HAP-1 (cell line): ENCODE results near the gene ABI2.
"Not testable (repeated sequence)": the region's sequence is repeated elsewhere in the genome, so short reads cannot be mapped to it uniquely, and the experiment has no call there.

Experiments used
- DNase-seq, 2 experiments: peaks; one replicate each; pipeline ENCODE4 v3.0.0-alpha.2; 2016 to 2020; ENCODE audit warnings: low spot score in 2 of 2
- H3K27me3 ChIP-seq: fragments of 250-450 bp; sonication (Bioruptor Pico); 2 replicates; pipeline ENCODE4 v1.5.1; 2020; ENCODE audit warnings: low read depth, mild to moderate bottlenecking, moderate library complexity
- H3K36me3 ChIP-seq: fragments of 250-450 bp; sonication (Bioruptor Pico); replicated peaks from 2 replicates; pipeline ENCODE4 v1.5.1; 2020; ENCODE audit warnings: mild to moderate bottlenecking
- H3K4me1 ChIP-seq: fragments of 250-450 bp; sonication (Bioruptor Pico); 2 replicates; pipeline ENCODE4 v1.5.1; 2020; ENCODE audit warnings: mild to moderate bottlenecking
- H3K4me3 ChIP-seq: fragments of 250-450 bp; sonication (Bioruptor Pico); 2 replicates; pipeline ENCODE4 v1.5.1; 2020; ENCODE audit warnings: mild to moderate bottlenecking, moderate library complexity
- H3K9me3 ChIP-seq: fragments of 250-450 bp; sonication (Bioruptor Pico); 2 replicates; pipeline ENCODE4 v1.5.1; 2020; ENCODE audit warnings: mild to moderate bottlenecking, moderate library complexity
- in situ Hi-C: fragments of 300-500 bp; cut with MboI; formaldehyde crosslinking; loops from 3 replicates; pipeline ENCODE4 v1.14.3; 2020; ENCODE audit warnings: low sequenced_read_pairs, inconsistent platforms, mixed read lengths

ABI2 gene

DNA sequence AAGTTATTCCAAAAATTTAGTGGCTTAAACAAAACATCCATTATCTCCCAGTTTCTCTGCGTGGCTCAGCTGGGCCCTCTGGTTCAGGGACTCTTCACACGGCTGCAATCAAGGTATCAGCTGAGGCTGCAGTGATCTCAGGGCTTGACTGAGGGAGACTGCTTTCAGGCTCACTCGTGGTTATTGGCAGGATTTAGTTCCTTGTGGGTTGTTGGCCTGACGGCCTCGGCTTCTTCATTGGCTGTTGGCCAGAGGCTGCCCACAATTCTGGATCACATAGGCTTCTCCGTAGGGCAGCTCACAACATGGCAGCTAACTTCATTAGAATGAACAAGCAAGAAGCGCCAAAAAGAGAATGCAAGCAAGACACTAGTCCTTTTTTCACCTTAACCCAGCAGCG is 90.1 kb downstream of the ABI2 start:
- in situ Hi-C loops: no loop called here
- peaks cover 19% of the 10 kb centered on the region for H3K36me3 ChIP-seq

DNA sequence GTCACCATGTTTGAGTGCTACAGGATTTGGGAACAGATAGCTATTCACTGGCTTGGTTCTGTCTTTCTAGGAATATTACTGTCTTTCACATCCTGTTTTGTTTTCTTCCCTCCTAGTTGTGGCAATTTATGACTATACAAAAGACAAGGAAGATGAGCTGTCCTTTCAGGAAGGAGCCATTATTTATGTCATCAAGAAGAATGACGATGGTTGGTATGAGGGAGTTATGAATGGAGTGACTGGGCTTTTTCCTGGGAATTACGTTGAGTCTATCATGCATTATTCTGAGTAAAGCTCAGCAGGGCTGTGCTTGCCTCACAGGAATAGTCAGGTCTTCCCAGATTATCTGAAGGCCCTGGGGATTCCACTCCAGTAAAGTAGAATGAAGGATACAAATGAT is 98.9 kb downstream of the ABI2 start:
- no peaks in the 10 kb centered on the region for H3K9me3 ChIP-seq
- in situ Hi-C loops: no loop called here
- no peaks in the 10 kb centered on the region for H3K27me3 ChIP-seq
- no peak overlapping the region for H3K4me3 ChIP-seq
- peaks cover 10% of the 10 kb centered on the region for H3K36me3 ChIP-seq
- H3K4me1 ChIP-seq: no peaks in the 10 kb centered on the region; the same call in 1 of the 2 replicates
- no peak for DNase-seq

More for the DNA sequence above, 90.1 kb downstream of the ABI2 start:
- DNase-seq: no peak
- Histone ChIP-seq H3K4me3 (no peak overlapping the region), H3K4me1 (no peaks in the 10 kb centered on the region), H3K9me3 (no peaks in the 10 kb centered on the region), H3K27me3 (no peaks in the 10 kb centered on the region)

DNA sequence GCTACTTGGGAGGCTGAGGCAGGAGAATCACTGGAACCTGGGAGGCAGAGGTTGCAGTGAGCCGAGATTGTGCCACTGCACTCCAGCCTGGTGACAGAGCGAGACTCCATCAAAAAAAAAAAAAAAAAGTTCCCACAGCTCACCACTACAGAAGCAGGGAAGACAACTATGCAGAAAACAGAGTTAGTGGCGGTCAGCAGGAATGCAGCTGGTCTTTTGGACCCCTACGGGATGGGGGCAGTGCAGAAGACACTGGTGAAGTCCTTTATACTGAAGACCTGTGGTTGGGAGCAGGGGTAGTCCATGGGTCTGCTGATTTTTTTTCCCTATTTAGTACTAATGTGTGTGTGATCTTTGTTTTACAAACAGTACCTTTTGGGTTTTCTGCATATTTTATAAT is 101.4 kb downstream of the ABI2 start:
- H3K4me3 ChIP-seq, H3K4me1 ChIP-seq, in situ Hi-C loops, H3K27me3 ChIP-seq, DNase-seq, H3K9me3 ChIP-seq: not testable (repeated sequence)
- H3K36me3 ChIP-seq: peaks cover 10% of the 10 kb centered on the region

DNA sequence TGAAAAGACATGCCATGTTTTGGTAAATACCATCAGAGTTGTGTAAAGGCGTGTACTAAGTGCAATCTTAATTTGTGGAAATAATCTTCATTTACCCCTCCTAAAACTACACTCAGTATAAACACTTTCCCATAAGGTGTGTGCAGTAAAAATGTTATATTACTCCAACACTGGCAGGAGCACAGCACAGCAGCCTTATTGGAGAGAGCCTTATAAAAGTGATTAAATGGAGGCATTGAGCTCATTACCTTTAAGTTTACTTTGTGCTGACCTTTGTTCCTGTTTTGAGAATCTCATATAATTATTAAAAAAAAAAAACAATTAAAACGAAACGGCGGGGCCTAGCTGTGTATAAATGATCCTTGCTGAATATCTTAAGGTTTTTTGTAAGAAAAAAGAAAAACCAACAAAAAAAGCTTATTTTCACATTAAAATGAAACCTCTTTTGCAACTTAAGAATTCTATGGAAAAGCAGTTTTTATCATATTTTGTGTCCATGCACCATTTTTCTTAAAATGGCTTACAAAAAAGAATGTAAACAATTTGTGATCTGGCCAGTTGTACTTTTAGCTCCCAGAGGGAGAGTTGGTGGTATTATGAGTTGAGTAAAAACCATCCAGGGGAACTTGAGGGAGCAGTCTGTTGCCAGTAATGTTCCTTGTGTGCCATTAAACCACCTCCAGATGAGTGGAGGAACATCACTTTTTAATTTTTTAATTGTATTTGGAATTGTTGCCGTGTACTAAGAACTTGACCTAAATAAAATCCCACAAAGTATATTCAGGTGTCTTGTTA is 103.4 kb downstream of the ABI2 start:
- H3K27me3 ChIP-seq: no peaks in the 10 kb centered on the region
- H3K4me1 ChIP-seq: no peaks in the 10 kb centered on the region
- H3K9me3 ChIP-seq: no peaks in the 10 kb centered on the region
- in situ Hi-C loops: no loop called here
- peaks cover 14% of the 10 kb centered on the region for H3K36me3 ChIP-seq
- H3K4me3 ChIP-seq: no peak overlapping the region
- DNase-seq: no peak

DNA sequence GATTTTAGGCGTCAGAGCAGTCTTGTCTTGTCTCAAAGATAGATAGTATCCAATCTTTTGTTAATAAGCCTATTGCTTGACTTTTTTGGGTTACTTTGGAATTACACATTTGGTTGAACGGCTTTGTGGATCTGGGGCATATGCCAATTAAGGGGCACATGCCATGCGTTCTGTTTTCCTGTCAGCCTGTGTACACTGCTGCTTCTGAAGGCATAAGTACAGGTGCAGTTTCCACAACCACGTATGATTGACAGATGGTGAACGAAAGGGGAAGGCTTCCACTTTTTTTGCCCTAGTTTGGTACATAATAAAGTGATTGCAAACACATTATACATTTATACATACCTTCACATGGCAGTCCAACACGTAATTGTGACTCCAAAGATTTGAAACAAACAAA is 104.6 kb downstream of the ABI2 start:
- in situ Hi-C loops: no loop called here
- no peaks in the 10 kb centered on the region for H3K27me3 ChIP-seq
- peaks cover 6% of the 10 kb centered on the region for H3K36me3 ChIP-seq
- no peaks in the 10 kb centered on the region for H3K4me1 ChIP-seq
- DNase-seq: no peak
- no peak overlapping the region for H3K4me3 ChIP-seq
- no peaks in the 10 kb centered on the region for H3K9me3 ChIP-seq

DNA sequence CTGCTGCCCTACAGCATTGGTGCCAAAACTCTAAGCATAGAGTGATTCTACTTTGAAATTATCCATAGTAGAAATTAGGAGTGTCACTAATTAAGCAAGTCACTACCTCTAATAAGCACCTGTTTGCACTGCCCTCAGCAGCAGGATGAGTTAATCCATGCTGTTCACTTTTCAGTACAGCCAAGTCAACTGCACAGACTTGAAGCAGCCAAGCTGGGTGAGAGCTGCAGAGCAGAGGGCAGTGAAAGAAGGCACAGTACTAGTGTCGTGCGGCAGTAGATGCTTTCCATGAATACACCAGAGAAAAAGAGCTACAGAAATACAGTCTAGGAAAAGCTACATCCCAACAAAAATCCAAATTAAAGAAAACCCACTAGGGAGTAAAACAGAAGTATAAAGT is 108.3 kb downstream of the ABI2 start:
- H3K36me3 ChIP-seq: peaks cover 3% of the 10 kb centered on the region
- H3K4me3 ChIP-seq: no peak overlapping the region
- no peaks in the 10 kb centered on the region for H3K27me3 ChIP-seq
- no peaks in the 10 kb centered on the region for H3K4me1 ChIP-seq
- H3K9me3 ChIP-seq: no peaks in the 10 kb centered on the region
- in situ Hi-C loops: no loop called here
- no peak for DNase-seq

DNA sequence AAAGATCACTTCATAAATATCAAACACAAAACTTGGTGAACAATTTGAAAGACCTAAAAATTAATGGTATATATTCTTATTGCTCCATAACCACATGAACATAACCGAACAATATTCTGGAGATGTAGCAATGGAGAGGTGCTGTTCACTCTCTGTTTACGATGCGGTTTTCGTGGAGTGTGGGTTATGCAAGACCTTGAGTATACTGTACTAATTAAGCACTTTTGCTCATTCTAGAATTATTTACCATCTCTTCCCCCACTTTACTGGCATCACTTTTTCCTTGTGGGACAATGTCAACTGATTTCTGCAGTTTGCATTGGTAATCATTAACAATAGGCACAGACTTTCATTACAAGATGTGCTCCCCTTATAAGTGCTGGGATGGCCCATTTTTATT is 109.3 kb downstream of the ABI2 start:
- Histone ChIP-seq H3K9me3 (no peaks in the 10 kb centered on the region), H3K27me3 (no peaks in the 10 kb centered on the region), H3K4me3 (no peak overlapping the region), H3K36me3 (peaks cover 6% of the 10 kb centered on the region), H3K4me1 (no peaks in the 10 kb centered on the region)
- in situ Hi-C loops: no loop called here
- DNase-seq: no peak

DNA sequence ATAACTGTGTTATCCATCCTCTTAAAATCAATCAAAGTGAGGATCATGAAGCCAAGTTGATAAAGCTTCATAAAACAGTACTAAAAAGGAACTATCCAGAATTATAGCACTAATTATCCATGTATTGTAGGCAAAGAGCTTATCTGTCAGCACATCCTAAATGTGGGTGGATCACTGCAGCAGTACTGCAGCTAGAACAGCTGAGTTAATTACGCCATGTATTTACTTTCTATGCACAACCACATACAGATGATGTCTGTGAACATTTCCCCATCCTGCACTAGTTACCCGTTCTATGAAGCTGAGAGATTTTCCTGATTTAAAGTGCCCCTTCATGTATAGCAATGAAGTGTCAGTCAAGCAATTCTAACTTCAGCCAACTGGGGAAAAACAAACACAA is 110.3 kb downstream of the ABI2 start:
- in situ Hi-C loops: no loop called here
- no peaks in the 10 kb centered on the region for H3K4me1 ChIP-seq

DNA sequence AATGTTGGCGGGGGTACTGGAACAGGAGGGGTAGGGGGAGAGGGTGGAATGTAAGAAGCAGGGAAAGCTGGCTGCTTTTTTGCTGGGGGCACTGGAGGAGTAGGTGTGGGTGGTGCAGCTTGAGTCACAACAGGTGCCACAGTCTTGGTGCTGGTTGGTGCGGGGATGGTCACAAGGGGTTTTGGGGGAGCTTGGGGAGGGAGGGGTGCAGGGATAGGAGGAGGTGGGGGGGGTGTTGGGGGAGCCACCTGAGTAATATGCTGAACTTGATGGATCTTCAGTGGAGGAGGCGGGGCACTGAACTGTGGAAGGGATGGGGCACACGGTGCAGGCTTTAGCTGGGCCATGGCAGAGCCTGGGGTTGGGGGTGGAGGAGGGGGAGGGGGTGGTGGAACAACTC is 112.5 kb downstream of the ABI2 start:
- Histone ChIP-seq H3K4me1 (no peaks in the 10 kb centered on the region), H3K4me3 (no peak overlapping the region), H3K27me3 (no peaks in the 10 kb centered on the region), H3K36me3 (peaks cover 7% of the 10 kb centered on the region), H3K9me3 (no peaks in the 10 kb centered on the region)
- no peak for DNase-seq
- in situ Hi-C loops: no loop called here

More for the DNA sequence above, 110.3 kb downstream of the ABI2 start:
- Histone ChIP-seq H3K9me3 (no peaks in the 10 kb centered on the region), H3K4me3 (no peak overlapping the region), H3K27me3 (no peaks in the 10 kb centered on the region), H3K36me3 (peaks cover 9% of the 10 kb centered on the region)
- DNase-seq: no peak

DNA sequence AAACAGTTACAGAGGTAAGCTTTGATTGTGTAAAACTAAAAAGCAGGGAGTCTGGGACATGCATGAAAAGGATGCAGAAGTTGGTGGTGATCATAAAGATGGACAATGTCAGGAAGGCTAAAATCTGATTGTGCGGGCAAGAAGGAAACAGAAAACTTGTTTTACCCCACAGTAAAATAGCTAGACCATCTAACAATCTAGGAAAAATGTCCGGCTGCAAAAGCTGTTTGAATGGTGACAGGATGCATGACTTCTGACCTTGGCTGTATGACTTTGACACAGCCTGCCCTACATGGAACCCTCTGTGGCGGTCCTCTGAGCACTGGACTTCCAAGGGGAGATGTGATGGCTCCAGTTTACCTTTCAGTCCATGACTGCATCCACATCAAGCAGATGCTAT is 113.3 kb downstream of the ABI2 start:
- no peaks in the 10 kb centered on the region for H3K27me3 ChIP-seq
- no peak overlapping the region for H3K4me3 ChIP-seq
- H3K36me3 ChIP-seq: peaks cover 11% of the 10 kb centered on the region
- in situ Hi-C loops: no loop called here
- no peak for DNase-seq
- H3K9me3 ChIP-seq: no peaks in the 10 kb centered on the region
- H3K4me1 ChIP-seq: no peaks in the 10 kb centered on the region

DNA sequence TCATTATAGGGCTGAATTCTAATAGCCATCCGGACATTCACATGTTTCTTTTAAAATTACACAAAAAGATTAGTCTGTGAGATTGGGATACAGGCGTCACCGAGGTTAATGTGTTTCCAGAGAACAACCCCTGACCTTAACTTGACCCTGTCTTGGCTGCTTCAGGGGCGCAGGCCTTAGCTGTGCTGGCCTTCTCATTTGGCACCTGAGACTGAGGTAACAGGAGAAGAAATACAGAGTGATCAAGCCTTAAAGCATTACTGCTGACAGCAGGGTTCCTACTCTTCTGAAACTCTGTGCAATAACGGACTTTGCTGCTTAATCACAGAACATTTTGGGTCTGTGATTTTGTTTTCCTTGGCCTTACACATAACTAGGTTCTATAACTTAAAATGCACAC is 114.3 kb downstream of the ABI2 start:
- no peaks in the 10 kb centered on the region for H3K4me1 ChIP-seq
- DNase-seq: no peak
- H3K36me3 ChIP-seq: peaks cover 11% of the 10 kb centered on the region
- H3K27me3 ChIP-seq: no peaks in the 10 kb centered on the region
- H3K4me3 ChIP-seq: no peak overlapping the region
- H3K9me3 ChIP-seq: no peaks in the 10 kb centered on the region
- in situ Hi-C loops: no loop called here

DNA sequence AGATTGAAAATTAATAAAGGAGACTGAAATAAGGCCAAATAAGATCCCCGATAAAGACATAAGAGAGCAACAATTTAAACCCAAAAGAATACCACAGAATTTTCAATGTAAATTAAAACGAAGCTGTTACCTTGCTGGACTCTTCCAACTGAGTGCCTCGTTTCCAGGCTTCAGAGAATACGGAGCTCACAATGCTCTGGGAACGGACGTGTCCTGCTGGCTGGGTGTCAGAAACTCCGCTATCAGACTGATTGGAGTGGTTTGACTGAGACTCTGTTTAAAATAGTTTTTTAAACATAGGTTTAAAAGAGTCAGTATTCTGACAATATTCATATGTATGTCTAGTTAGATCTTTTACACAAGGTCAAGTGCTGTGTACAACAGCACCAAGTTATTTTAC is 116.5 kb downstream of the ABI2 start:
- Histone ChIP-seq H3K4me3 (no peak overlapping the region), H3K36me3 (peaks cover 15% of the 10 kb centered on the region), H3K4me1 (no peaks in the 10 kb centered on the region), H3K27me3 (no peaks in the 10 kb centered on the region), H3K9me3 (no peaks in the 10 kb centered on the region)
- in situ Hi-C loops: no loop called here
- DNase-seq: no peak

DNA sequence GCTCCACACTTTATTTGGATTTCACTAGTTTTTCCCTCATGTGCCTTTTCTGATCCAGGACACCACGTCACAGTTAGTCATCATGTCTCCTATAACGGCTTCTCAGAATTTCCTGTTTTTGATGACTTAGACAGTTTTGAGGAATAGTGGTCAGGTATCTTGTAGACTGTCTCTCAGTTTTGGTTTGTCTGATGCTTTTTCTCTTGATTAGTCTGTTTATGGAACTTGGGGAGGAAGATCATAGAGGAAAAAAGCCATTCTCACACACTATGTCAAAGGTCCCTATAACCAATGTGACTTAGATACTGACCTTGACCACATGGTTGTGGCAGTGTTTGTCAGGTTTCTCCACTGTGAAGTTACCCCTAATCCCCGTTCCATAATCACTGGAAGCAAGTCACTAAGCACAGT is 117.9 kb downstream of the ABI2 start:
- in situ Hi-C loops: no loop called here
- DNase-seq: no peak
- peaks cover 8% of the 10 kb centered on the region for H3K4me1 ChIP-seq
- H3K36me3 ChIP-seq: peaks cover 15% of the 10 kb centered on the region
- H3K27me3 ChIP-seq: no peaks in the 10 kb centered on the region
- H3K9me3 ChIP-seq: no peaks in the 10 kb centered on the region
- no peak overlapping the region for H3K4me3 ChIP-seq

DNA sequence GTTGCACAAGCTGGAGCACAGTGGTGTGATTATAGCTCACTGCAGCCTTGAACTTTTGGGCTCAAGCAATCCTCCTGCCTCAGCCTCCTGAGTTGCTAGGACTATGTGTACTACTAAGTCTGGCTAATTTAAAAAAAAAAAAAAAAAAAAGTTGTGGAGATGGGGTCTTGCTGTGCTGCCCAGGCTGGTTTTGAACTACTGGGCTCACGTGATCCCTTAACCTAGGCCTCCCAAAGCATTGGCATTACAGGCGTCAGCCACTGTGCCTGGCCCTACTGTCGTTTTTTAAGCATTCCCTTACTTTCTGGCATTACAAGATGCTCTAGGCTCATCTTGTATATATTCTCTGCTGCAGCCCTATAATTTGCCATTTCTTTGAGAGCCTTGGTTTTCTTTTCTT is 118.6 kb downstream of the ABI2 start:
- H3K27me3 ChIP-seq: no peaks in the 10 kb centered on the region
- in situ Hi-C loops: no loop called here
- DNase-seq: no peak
- no peaks in the 10 kb centered on the region for H3K9me3 ChIP-seq
- no peak overlapping the region for H3K4me3 ChIP-seq
- H3K4me1 ChIP-seq: peaks cover 8% of the 10 kb centered on the region
- H3K36me3 ChIP-seq: peaks cover 15% of the 10 kb centered on the region

DNA sequence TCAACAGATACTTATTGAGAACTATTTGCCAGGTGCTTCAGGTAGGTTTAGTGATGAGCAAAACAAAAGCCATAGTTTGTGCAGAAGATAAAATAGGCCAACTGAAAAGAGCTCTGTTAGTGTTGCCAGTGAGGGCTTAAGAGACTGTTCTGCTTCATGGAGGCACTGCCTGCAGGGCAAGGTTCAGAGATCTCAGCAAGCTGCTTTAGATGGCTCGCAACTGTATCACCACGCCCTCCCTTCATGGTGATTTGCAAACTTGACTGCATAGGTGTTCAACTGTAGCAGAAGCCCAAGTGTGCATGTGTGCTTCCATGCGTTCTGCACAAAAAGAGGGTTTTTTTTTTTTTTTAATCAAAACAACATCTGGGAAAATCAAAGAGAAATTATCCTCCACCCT is 122.4 kb downstream of the ABI2 start:
- no peaks in the 10 kb centered on the region for H3K9me3 ChIP-seq
- H3K27me3 ChIP-seq: no peaks in the 10 kb centered on the region
- peak in 1 of 2 experiments; percentile 25 for DNase-seq
- H3K36me3 ChIP-seq: peaks cover 16% of the 10 kb centered on the region
- in situ Hi-C loops: no loop called here
- H3K4me1 ChIP-seq: peaks cover 8% of the 10 kb centered on the region
- no peak overlapping the region for H3K4me3 ChIP-seq
